ENCODE data around the gene TMEM229B.

GRCh38 chr14:67519406-67519805 is 30.9 kb upstream of the TMEM229B start:
- TF ChIP-seq CTCF (IDR thresholded peaks at IDR 0.05) (no peak), EZH2 (IDR thresholded peaks at IDR 0.05; ENCODE audit: borderline replicate concordance, insufficient read depth, low read depth, low read length, poor library complexity, severe bottlenecking) (no peak)
